GM23338 (cell line): ENCODE data around the gene MRO. TPM values are rescaled to one million over a fixed set of nuclear protein-coding genes. Genes with fewer than 3 reads are reported as not detected.

Experiments used
- ATAC-seq: fragments of 200-7000 bp; cut with Tn5 transposase; 3 replicates; pipeline ENCODE4 v1.9.1; 2020
- DNase-seq: peaks from one replicate; pipeline ENCODE4 v3.0.0-alpha.2; 2015; ENCODE audit warnings: low spot score
- H2AFZ ChIP-seq: fragments of 200-600 bp; sonication (generic); 2 replicates; pipeline ENCODE4 v1.8.0; 2016; ENCODE audit warnings: antibody characterized with exemption, mild to moderate bottlenecking, moderate library complexity
- H3F3A ChIP-seq: fragments of 200-600 bp; sonication (generic); replicated peaks from 2 replicates; pipeline ENCODE4 v1.8.0; 2017; ENCODE audit warnings: antibody characterized with exemption, mixed run types, low read depth
- H3K27ac ChIP-seq: fragments of 200-600 bp; sonication (generic); 2 replicates; pipeline ENCODE4 v1.6.1; 2016; ENCODE audit warnings: low read depth
- H3K27me3 ChIP-seq: fragments of 200-600 bp; sonication (generic); 2 replicates; pipeline ENCODE4 v1.8.0; 2016; ENCODE audit warnings: mild to moderate bottlenecking, mixed run types, moderate library complexity; ENCODE audit not compliant: insufficient read depth
- H3K36me3 ChIP-seq: fragments of 200-600 bp; sonication (generic); 2 replicates; pipeline ENCODE4 v1.8.0; 2016; ENCODE audit warnings: mild to moderate bottlenecking; ENCODE audit not compliant: insufficient read depth
- H3K4me1 ChIP-seq: fragments of 200-600 bp; sonication (generic); 2 replicates; pipeline ENCODE4 v1.8.0; 2016; ENCODE audit warnings: mild to moderate bottlenecking, moderate library complexity; ENCODE audit not compliant: insufficient read depth
- H3K4me2 ChIP-seq: fragments of 200-600 bp; sonication (generic); 2 replicates; pipeline ENCODE4 v1.7.1; 2017; ENCODE audit warnings: mixed run types
- H3K4me3 ChIP-seq: fragments of 200-600 bp; sonication (generic); 2 replicates; pipeline ENCODE4 v1.6.1; 2016; ENCODE audit warnings: mixed run types
- H3K79me2 ChIP-seq: fragments of 200-600 bp; sonication (generic); replicated peaks from 2 replicates; pipeline ENCODE4 v1.8.0; 2017; ENCODE audit warnings: mild to moderate bottlenecking; ENCODE audit not compliant: insufficient read depth
- H3K9me2 ChIP-seq: fragments of 200-600 bp; sonication (generic); 2 replicates; pipeline ENCODE4 v1.8.0; 2017; ENCODE audit not compliant: insufficient read depth
- H4K20me1 ChIP-seq: fragments of 200-600 bp; sonication (generic); replicated peaks from 2 replicates; pipeline ENCODE4 v1.8.0; 2017; ENCODE audit warnings: mild to moderate bottlenecking; ENCODE audit not compliant: insufficient read depth
- H3K27ac Mint-ChIP-seq: 2 replicates; pipeline ENCODE4 v1.8.0; 2020; ENCODE audit warnings: inconsistent platforms, mild to moderate bottlenecking, moderate library complexity, mixed read lengths
- H3K27me3 Mint-ChIP-seq: 3 replicates; pipeline ENCODE4 v1.8.0; 2022; ENCODE audit warnings: low read depth, mild to moderate bottlenecking, moderate library complexity, mixed read lengths, inconsistent platforms; ENCODE audit not compliant: insufficient read depth, poor library complexity
- H3K36me3 Mint-ChIP-seq: 3 replicates; pipeline ENCODE4 v1.8.0; 2021; ENCODE audit warnings: low read depth, mild to moderate bottlenecking, inconsistent platforms, moderate library complexity, mixed read lengths
- H3K4me1 Mint-ChIP-seq: 3 replicates; pipeline ENCODE4 v1.8.0; 2020; ENCODE audit warnings: mild to moderate bottlenecking, inconsistent platforms, mixed read lengths
- H3K4me3 Mint-ChIP-seq: 3 replicates; pipeline ENCODE4 v1.8.0; 2021; ENCODE audit warnings: moderate library complexity, mild to moderate bottlenecking, inconsistent platforms, mixed read lengths
- H3K9me3 Mint-ChIP-seq: 3 replicates; pipeline ENCODE4 v1.8.0; 2020; ENCODE audit warnings: moderate library complexity, mild to moderate bottlenecking, inconsistent platforms, mixed read lengths
- CREB1 ChIP-seq: fragments of 250-450 bp; sonication (Bioruptor Pico); IDR thresholded peaks from 2 replicates; pipeline ENCODE4 v1.5.0; 2020; ENCODE audit warnings: low read depth, mild to moderate bottlenecking, moderate library complexity
- EZH2phosphoT487 ChIP-seq: fragments of 200-600 bp; sonication (generic); IDR thresholded peaks from one replicate; pipeline ENCODE4 v1.8.1; 2018; ENCODE audit warnings: antibody characterized with exemption; ENCODE audit not compliant: unreplicated experiment
- JUNB ChIP-seq: IDR thresholded peaks from one replicate; pipeline ENCODE4 v1.6.1; 2016; ENCODE audit warnings: antibody characterized with exemption; ENCODE audit not compliant: unreplicated experiment
- NANOG ChIP-seq: IDR thresholded peaks from 2 replicates; pipeline ENCODE4 v1.6.1; 2016; ENCODE audit warnings: antibody characterized with exemption, borderline replicate concordance
- POLR2AphosphoS5 ChIP-seq: IDR thresholded peaks from 2 replicates; pipeline ENCODE4 v1.6.1; 2016; ENCODE audit warnings: antibody characterized with exemption, low read depth
- REST ChIP-seq: IDR thresholded peaks from one replicate; pipeline ENCODE4 v1.6.1; 2018; ENCODE audit warnings: antibody characterized with exemption; ENCODE audit not compliant: unreplicated experiment
- ZNF114 ChIP-seq: fragments of 250-450 bp; sonication (Bioruptor Pico); IDR thresholded peaks from 2 replicates; pipeline ENCODE4 v1.5.0; 2020; ENCODE audit warnings: mild to moderate bottlenecking, moderate library complexity
- ZNF462 ChIP-seq: fragments of 250-450 bp; sonication (Bioruptor Pico); IDR thresholded peaks from 2 replicates; pipeline ENCODE4 v1.5.0; 2020; ENCODE audit warnings: mild to moderate bottlenecking, moderate library complexity
- polyA plus RNA-seq: library from polyadenylated mRNA; unstranded; fragments of >200 nt; fragmentation: Nextera tagmentation; extraction: Ambion mirVana; gene quantifications from 2 replicates; pipeline ENCODE4 v1.2.1, GENCODE V29; 2016
- total RNA-seq: library from RNA; depleted of rRNA; stranded (reverse); fragments of >200 nt; shearing (Covaris generic); gene quantifications from 2 replicates; pipeline ENCODE4 v1.2.3, GENCODE V29; 2014

Gene MRO
- total and polyA plus RNA-seq, 2 experiments from 2014 or later, result 0.78 to 0.80 TPM

GRCh38 chr18:50751947-50752346, 67.9 kb downstream of the MRO start (continued):
- no peak for TF ChIP-seq CREB1 (CRISPR knock-in tag)
- TF ChIP-seq ZNF114 (CRISPR knock-in tag), result no peak
- no peak for TF ChIP-seq EZH2phosphoT487
- no peak for TF ChIP-seq NANOG
- TF ChIP-seq POLR2AphosphoS5, result no peak
- no peak for TF ChIP-seq ZNF462 (CRISPR knock-in tag)

- no peaks in the 10 kb centered on the region for H4K20me1 ChIP-seq
- H3K36me3 ChIP-seq, result no peaks in the 10 kb centered on the region
- ATAC-seq (no peak), DNase-seq (no peak)
- no peak overlapping the region for H3K27ac ChIP-seq
- H3K4me2 ChIP-seq, result no peak overlapping the region
- H3K79me2 ChIP-seq, result no peaks in the 10 kb centered on the region
- peaks cover 10% of the 10 kb centered on the region for H3K4me1 ChIP-seq
- peaks cover 18% of the 10 kb centered on the region for H3K9me3 Mint-ChIP-seq
- no peak overlapping the region for H3K4me3 Mint-ChIP-seq
- H3F3A ChIP-seq, result no peaks in the 10 kb centered on the region
- peaks cover 10% of the 10 kb centered on the region for H3K27me3 Mint-ChIP-seq
- no peak overlapping the region for H3K4me3 ChIP-seq
- no peaks in the 10 kb centered on the region for H3K27me3 ChIP-seq
- H2AFZ ChIP-seq, result no peak overlapping the region
- peaks cover 19% of the 10 kb centered on the region for H3K4me1 Mint-ChIP-seq
- peaks cover 8% of the 10 kb centered on the region; the same call in 1 of the 2 replicates for H3K9me2 ChIP-seq
- no peak overlapping the region for H3K27ac Mint-ChIP-seq
- H3K36me3 Mint-ChIP-seq, result peaks cover 14% of the 10 kb centered on the region; the same call in 2 of the 3 replicates
- TF ChIP-seq EZH2phosphoT487, result no peak
- TF ChIP-seq NANOG, result no peak
- TF ChIP-seq REST, result no peak
- TF ChIP-seq JUNB, result no peak
- TF ChIP-seq ZNF114 (CRISPR knock-in tag), result no peak
These were observed 68.3 kb downstream of the MRO start for GRCh38 chr18:50751490-50751889.
